GM18505 (cell line): ENCODE results near the gene FOSL2.
A peak's percentile ranks its signal among the peaks of the same experiment; 100 is the strongest.

Experiments used
- ATAC-seq: cut with Tn5 transposase; IDR thresholded peaks from one replicate; pipeline ENCODE4 v1.9.1; 2021; ENCODE audit not compliant: unreplicated experiment
- POLR2A ChIP-seq: IDR thresholded peaks from 4 replicates; pipeline ENCODE4 v1.6.1; 2011; ENCODE audit warnings: borderline replicate concordance; ENCODE audit not compliant: insufficient read depth, insufficient read length; ENCODE audit errors: extremely low read depth

FOSL2 gene

DNA sequence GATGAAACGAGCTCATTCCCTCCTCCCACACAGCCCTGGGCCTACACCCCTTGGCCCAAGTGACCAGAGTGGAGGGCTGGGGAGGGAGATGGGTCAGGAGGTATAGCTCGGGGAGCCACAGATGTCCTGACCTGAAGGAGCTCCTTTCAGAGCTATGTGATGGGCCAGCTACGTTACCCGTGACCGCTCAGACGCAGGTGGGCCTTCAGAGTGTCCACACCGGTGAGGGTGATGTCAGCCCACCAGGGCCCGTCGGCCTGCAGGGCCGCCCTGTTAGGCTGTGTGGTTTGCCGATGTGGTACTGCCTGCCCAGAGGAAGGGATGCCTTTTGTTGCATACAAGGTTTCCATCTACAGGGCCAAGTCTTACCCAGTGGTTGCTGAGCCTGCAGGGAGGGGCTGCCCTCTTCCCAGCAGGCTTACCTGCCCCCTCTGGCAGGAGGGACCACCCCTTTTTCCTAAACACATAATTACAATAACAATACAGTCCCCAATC lies 41.8 kb upstream of the FOSL2 start:
- no peak for ATAC-seq
- no peak for TF ChIP-seq POLR2A

DNA sequence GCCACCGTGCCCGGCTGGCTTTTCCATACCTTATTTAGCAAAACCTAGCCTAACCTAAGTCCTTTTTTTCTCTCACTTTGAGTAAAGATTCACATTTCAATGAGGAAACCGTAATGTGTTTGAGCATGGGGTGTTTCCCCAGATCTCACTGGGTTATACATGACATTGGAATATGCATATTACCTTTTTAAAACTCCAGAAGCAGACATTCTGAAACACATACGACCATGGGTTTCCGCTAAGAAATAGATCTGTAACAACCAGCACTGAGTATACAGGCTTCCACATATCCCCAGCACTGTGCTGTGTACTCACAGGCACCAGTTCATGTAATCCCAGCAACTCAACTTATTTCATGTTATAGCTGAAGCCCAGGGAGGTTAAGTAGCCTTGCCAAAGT lies 41.0 kb upstream of the FOSL2 start:
- no peak for TF ChIP-seq POLR2A
- no peak for ATAC-seq

DNA sequence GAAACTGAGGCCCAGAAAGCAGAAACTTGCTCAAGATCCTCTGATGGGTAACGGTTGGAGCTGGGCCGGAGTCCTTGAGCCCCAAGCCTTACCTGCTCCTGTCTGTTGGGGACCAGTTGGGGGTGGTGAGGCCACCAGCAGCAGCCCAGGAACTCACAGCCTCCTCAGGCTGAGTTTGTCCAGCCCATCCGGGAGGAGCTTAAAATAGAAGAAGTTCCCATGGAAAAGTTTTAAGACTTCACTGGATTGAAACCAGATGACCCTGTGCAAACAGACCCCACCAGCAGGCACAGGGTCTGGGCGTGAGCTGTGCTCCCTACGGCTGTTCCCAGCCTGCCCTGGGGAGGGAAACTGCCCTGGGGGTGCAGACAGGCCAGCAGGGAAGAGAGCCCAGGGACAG lies 40.6 kb upstream of the FOSL2 start:
- ATAC-seq: no peak
- TF ChIP-seq POLR2A: no peak

DNA sequence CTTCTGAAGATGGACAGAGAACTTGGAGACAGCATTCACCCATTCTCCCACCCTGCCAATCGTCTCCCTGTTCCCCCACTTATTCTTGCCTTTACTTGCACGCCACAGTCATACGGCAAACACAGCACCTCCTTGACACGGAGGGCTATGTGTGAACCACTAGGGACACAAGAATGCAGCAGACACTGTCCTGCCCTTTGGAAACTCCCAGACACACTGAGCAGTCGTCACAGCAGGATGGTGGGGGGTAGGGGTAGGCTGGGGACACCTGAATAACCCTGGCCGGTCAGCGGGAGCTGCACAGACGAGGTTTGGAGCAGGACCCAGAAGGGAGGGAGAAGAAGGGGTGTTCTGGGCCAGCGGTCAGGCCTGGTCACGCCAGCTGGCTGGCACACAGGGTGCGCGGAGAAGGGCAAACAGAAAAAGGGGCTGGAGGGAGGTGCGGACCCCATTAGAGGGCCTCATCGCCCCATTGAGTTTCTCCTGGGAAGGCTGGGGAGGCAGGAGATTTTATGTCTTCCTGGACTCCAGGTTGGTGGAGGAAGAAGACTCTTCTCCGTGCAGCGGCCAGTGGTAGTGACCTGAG lies 40.0 kb upstream of the FOSL2 start:
- ATAC-seq: no peak
- TF ChIP-seq POLR2A: no peak

DNA sequence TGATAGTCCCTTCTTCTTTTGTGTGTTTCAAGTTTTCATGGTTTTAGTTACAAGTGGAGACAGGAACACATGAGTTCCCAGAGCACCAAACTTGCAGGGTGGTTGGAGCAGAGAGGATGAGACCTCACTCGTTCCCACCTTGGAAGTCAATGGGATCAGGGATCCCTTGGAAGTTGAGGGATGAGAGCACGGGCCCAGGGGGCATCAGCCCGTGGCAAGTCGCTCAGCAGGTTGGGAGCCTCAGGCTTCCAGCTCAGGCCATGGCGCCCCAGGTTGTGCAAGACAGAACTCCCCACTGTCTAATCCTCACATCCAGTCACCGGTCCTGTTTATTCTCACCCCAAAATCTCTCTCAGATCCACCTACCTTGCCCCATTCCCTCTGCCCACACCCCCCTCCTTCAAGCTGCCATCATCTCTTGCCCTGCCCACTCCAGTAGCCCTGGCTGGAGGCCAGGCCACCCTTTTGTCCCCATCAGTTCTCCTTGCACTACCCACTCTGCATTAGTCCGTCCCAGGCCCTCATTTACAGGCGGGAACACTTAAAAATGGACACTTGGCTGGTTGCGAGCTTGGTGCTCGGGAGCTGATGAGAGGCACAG lies 37.6 kb upstream of the FOSL2 start:
- ATAC-seq: no peak
- no peak for TF ChIP-seq POLR2A

DNA sequence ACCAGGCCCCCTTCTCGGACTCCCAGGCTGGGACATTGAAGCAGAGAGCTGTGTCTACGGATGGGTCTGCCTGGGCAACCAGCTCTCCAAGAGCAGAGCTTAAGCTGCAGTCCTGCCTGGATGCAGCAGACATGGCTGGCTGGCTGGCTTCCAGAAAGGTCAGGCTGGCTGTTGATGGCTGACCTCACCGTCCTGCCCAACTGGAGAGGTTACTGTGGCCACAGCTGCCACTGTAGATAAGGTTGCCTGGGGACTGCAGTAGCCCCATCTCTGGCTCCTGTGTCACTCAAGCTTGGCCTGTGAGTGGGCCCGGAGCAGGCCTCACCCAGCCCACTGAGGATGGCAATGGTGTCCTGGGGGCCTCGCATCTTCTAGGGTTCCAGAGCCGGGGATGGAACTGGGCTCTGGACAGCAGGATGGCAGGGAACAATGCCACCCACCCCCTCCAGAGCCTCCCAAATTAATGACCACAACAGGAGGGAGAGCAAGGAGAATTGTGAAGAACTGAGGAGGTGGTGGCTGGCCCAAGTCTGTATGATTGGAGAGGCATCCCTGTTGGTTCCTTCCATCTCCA lies 37.0 kb upstream of the FOSL2 start:
- TF ChIP-seq POLR2A: no peak
- ATAC-seq: no peak

DNA sequence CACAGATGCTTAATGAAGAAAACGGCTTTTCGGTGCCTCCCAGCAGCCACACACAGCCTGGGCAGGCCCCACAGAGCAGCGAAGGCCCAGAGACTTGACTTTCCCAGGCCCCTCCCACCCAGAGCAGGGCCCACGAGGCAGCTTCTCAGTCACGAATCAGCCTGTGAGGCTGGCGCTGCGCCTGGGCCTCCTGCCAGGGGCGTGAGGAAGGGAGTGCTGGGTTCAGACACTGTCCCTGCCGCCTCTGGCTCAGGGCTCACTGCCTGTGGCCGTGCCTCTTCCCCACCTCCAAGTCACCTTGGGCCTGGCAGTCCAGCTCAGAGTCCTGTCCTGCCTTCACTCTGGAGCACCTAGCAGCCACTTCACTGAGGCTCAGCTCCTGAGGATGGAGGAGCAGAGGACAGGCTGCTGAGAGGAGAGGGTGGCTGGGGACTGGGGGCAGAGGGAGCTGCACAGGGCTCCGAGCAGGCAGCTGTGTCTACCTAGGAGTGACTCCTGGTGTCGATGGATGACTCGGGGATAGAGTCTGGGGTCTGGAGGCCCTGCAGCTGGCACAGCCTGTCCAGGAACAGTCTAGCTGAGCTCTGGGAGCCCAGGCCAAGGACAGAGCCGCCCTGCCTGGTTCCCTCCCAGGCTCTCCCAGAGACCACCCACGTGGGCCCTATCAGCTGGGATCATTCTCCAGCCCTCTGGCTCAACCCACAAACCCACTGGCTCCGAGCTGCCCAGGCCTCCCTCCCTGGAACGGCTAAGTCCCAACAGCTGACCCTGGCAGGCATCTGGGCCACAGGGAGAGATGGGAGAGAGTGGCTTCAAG lies 36.4 kb upstream of the FOSL2 start:
- TF ChIP-seq POLR2A: no peak
- no peak for ATAC-seq

DNA sequence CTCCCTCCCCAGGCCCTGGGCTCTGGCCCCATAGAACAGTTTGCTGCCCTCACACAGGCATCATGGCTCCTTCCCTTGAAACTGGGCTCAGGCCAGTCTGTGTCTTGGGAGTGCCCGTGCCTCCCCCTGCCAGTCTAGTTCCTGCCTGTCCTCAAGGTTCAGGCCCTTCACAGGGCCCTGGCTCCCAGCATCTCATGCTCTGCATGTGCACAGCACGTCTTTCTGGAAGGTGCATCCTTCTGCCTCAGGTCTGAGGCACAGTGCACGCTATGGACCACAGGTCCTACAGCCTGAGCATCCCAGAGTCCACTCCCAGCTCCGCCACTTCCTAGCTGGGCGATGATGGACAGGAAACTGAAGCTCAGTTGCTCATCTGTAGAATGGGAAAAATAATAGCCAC lies 35.6 kb upstream of the FOSL2 start:
- no peak for TF ChIP-seq POLR2A
- ATAC-seq: no peak

DNA sequence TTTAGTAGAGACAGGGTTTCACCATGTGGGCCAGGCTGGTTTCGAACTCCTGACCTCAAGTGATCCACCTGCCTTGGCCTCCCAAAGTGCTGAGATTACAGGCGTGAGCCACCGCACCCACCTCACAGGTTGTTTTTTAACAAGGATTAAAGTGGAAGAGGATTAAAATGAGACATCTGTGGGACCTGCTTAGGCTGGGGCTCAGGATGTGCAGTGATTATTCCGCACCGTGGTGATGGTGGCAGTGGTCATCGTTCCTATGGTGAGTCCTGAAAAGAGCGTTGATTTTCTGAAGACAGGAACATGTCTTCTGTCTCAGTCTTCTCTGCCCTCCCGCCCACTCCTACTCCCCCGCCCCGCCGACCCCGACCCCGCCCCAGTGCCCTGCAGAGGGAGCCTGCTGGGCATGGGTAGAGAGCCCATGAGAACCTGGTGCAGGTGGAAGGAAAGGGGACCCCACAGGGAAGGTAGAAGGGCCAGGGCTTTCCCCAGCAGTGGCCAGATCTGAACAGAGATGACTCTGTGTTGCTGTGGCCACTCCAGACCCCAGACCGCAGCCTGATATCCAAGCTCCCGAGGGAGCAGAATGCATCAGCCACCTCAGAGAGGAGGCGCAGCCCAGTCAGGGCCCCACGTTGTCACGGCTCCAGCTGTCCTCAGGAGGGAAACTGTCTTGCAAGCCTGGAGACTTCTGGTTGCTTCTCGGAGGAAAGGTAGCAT lies 34.5 kb upstream of the FOSL2 start:
- no peak for TF ChIP-seq POLR2A
- no peak for ATAC-seq

DNA sequence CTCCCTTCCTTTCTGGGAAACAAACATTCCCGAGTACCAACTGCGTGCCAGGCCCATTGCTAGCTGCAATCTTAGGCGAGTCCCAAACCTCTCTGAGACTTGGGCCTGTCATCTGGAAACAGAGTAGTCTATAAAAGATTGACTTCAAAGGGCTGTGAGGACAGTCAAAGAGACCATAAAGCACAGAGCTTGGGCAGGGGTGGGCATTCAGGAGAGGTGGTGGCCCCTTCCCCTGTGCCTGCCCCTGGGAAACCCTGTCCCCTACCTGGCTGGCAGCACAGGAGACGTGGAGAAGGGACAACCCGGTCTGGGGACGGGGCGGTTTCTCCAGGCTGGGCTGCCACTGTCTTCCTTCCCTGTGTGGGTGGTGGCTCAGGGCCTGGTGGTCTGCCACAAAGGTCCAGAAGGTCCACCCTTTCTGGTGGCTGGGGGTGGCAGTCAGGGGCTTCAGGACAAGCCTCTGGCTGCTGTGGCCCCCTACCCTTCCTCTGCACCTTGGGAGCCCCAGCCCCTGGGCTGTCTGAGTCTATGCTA lies 33.9 kb upstream of the FOSL2 start:
- ATAC-seq: peak; percentile 10
- TF ChIP-seq POLR2A: no peak

DNA sequence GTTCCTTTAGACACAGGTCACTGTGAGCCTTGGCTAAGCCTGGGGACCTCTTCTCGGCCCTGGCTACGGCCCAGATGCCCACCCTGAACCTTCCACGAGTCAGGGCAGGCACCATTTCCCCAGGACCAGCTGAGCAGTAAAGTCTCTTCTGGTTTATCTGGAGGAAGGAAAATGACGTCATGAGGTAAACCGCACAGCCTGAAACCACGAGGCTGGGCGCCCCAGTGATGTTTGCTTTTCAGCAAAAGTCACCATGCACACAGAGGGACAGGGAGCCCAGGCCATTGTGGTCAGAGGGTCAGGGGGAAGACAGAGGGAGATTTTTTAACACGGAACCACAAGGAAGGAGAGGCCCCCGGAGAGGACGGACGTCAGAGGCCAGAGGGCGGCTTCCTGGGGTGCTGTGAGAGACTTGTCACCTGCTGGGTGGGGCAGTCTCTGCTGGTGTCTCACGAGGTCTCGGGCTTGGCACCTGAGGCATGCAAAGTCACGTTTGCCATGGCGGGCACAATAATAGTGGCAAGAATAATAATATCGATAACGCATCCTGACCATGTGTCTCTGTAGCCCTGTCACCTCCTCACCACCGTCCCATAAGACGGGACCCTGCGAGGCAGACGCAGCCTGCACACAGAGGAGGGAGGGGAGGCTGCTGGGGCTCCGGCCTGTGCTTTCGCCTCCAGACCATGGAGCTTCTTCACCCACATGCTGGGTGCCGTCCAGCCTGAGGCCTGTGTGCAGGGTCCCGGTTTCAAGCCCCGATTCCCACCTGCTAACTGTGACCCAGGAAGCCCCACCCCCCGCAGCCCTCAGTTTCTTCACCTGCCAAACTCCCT lies 33.2 kb upstream of the FOSL2 start:
- no peak for TF ChIP-seq POLR2A
- ATAC-seq: peak; percentile 71
